Skeletal muscle satellite cell (primary cell): ENCODE data around the gene MOB3C.

ENCODE experiments used
- H3K27me3 ChIP-seq: 2 replicates; pipeline ENCODE4 v1.7.0; 2013; ENCODE audit warnings: low read length; ENCODE audit not compliant: control insufficient read depth, insufficient read depth
- H3K36me3 ChIP-seq: 2 replicates; pipeline ENCODE4 v1.7.0; 2013; ENCODE audit warnings: mild to moderate bottlenecking, control low read depth, low read length; ENCODE audit not compliant: insufficient read depth
- H3K4me1 ChIP-seq: 2 replicates; pipeline ENCODE4 v1.7.0; 2013; ENCODE audit warnings: low read length; ENCODE audit not compliant: control insufficient read depth, insufficient read depth
- H3K4me2 ChIP-seq: 2 replicates; pipeline ENCODE4 v1.7.0; 2013; ENCODE audit warnings: mild to moderate bottlenecking, low read length
- H3K4me3 ChIP-seq: 2 replicates; pipeline ENCODE4 v1.7.0; 2013; ENCODE audit warnings: low read length
- H3K9ac ChIP-seq: 2 replicates; pipeline ENCODE4 v1.7.0; 2013; ENCODE audit warnings: mild to moderate bottlenecking, low read depth, low read length, moderate library complexity
- H3K9me3 ChIP-seq: replicated peaks from 2 replicates; pipeline ENCODE4 v1.7.0; 2013; ENCODE audit warnings: mild to moderate bottlenecking, control low read depth, low read length

The MOB3C gene

DNA sequence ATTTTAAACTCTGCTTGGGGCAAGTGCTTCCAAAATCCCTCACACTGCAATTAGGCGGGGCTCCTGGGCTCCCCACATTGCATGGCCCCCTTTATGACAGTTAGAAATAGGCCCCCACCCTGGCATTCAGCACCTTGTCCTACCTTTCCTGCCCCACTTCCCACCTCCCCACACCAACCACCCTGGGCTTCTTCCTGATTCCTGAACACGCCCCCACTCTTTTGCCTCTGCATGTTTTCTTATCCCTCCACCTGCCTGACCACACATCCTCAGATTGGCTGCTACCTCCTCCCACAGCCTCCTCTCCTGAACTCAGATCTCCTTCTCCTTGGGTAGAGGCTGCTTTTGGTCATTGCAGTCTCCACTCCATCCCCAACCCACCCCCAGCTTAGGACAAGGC, 1.5 kb downstream of the MOB3C start:
- Histone ChIP-seq H3K4me2 (peak overlapping the region; percentile 100), H3K27me3 (no peaks in the 10 kb centered on the region), H3K9me3 (no peaks in the 10 kb centered on the region), H3K4me3 (peak overlapping the region; percentile 99), H3K4me1 (peaks cover 42% of the 10 kb centered on the region), H3K9ac (no peak overlapping the region), H3K36me3 (peaks cover 5% of the 10 kb centered on the region)

DNA sequence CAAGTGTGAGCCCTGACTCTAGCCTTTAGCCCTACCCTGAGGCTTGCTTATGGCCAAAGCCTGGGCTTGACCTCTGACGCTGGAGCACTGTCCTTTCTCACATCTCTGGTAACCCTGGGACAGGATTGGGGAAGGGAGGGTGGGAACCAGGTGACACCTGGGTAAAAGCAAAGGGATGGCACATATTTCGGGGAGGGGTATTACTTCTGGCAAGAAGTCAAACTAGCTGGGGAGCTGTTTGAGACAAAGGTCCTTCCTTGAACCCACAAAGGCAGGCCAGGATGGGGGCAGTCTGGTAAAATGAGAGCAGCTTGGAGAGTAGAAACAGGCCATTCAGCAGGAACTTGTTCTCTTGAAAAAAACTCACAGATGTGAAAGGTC, 2.0 kb downstream of the MOB3C start:
- no peaks in the 10 kb centered on the region for H3K27me3 ChIP-seq
- no peak overlapping the region for H3K9ac ChIP-seq
- peak overlapping the region; percentile 6 for H3K4me2 ChIP-seq
- H3K9me3 ChIP-seq = no peaks in the 10 kb centered on the region
- peaks cover 9% of the 10 kb centered on the region for H3K36me3 ChIP-seq
- H3K4me3 ChIP-seq = no peak overlapping the region
- H3K4me1 ChIP-seq = peaks cover 42% of the 10 kb centered on the region

DNA sequence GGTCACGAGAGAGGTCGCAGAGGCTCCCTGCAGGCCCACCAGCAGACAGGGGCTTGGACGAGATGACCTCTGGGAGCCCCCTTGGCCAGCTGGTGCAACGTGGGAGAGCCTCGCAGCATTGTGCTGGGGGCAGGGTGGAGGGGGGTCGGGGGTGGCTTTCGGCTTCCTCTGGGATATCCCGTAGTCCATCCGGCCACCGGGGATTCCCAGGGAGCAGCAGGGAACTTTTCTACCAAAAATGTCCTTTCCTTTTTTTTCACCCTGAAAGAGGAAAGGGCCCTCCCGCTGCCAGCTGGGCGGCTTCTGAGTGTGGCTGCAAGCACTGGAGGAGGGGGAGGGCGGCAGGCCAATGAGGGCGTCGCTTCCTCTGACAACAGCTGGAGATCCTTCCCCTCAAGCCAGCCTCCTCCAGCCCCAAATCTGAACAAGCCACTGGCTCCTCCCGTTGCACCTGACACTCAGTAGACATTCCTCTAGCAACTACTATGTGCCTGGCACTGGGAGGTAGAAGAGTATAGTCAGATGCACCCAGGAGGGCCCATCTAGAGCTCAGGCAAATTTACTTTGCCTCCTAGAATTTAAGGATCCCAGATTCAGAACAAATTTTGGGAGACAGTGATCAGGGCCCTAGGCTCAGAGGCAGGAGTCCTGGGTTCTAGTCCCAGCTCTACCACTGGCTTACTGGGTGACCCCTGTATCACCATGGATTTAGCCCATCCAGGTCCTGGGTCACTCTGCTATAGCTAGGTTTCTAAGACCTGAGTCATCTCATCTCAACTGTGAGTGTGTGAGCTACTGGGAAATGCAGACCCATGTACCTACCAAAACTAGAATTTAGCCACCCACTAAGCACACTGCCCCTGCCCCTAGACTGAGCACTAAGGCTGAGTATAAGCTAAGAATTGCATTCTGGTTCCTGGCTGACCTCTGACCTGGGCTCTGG, 2.7 kb downstream of the MOB3C start:
- no peaks in the 10 kb centered on the region for H3K9me3 ChIP-seq
- peak overlapping the region; percentile 36 for H3K9ac ChIP-seq
- H3K4me1 ChIP-seq = peaks cover 42% of the 10 kb centered on the region
- peaks cover 15% of the 10 kb centered on the region for H3K36me3 ChIP-seq
- H3K4me3 ChIP-seq = peak overlapping the region; percentile 27
- no peaks in the 10 kb centered on the region for H3K27me3 ChIP-seq
- H3K4me2 ChIP-seq = peak overlapping the region; percentile 53

DNA sequence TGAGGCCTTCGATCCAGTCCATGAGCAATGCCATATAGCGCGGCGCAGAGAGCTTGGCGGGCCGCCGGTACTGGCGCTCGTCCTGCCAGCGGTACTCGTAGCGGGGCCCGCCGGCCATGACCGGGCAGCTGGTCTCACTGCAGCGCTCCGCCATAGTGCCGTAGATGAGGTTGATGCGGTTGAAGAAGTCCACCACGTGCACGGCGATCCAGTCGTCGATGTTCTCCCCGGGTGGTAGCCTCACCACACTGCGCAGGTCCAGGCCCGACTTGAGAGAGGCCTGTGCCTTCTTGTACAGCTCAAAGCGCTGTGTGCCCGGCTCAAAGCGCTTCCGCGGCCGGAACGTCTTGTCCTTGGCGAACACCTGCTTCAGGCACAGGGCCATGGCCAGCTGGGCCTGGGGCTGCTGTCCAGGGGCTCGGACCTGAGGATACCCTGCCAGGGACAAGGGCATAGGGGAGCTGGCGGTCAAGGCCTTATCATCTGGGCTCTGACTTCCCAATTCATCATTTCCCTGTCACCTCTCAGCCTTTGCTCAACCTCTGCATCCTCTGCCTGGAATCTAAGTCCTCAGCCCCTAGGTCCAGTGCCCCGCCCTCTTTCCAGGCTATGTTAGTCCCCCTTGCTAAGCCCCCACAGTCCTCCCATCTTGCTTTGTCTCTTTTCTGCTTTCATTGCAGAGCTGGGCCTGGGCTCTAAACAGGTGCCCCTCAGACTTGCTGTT, 3.5 kb downstream of the MOB3C start:
- peak overlapping the region; percentile 36 for H3K9ac ChIP-seq
- H3K36me3 ChIP-seq = peaks cover 24% of the 10 kb centered on the region
- peak overlapping the region; percentile 27 for H3K4me3 ChIP-seq
- H3K4me1 ChIP-seq = peaks cover 42% of the 10 kb centered on the region
- no peaks in the 10 kb centered on the region for H3K9me3 ChIP-seq
- H3K4me2 ChIP-seq = peak overlapping the region; percentile 53
- no peaks in the 10 kb centered on the region for H3K27me3 ChIP-seq

DNA sequence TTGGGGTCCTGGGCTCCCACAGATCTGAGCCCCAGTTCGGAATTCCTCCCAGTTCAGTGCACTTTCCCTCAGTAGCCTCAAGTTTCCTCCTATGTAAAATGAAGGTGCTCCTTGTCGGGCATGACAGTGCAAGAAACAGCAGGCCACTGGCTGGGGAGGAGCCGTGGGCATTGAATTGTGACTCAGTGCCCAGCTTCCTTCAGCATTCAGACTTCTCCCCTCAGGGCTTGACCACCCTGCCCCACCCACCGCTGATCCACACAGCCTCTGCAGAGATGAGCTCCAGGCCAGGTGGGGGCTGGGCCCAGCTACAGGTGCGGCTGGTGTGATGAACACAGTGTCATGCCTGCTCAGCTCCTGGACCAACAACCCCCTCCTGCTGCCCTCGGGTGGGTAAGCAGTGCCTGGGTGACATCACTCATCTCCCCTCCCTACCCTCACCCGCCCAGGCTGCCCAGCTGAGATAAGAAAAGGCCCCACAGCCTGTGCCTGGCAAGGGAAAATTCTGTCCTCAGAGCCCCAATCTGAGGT, 4.9 kb downstream of the MOB3C start:
- H3K27me3 ChIP-seq = no peaks in the 10 kb centered on the region
- no peak overlapping the region for H3K4me3 ChIP-seq
- H3K4me1 ChIP-seq = peaks cover 38% of the 10 kb centered on the region
- H3K9me3 ChIP-seq = no peaks in the 10 kb centered on the region
- H3K36me3 ChIP-seq = peaks cover 28% of the 10 kb centered on the region
- H3K4me2 ChIP-seq = peak overlapping the region; percentile 21
- peak overlapping the region; percentile 42 for H3K9ac ChIP-seq

DNA sequence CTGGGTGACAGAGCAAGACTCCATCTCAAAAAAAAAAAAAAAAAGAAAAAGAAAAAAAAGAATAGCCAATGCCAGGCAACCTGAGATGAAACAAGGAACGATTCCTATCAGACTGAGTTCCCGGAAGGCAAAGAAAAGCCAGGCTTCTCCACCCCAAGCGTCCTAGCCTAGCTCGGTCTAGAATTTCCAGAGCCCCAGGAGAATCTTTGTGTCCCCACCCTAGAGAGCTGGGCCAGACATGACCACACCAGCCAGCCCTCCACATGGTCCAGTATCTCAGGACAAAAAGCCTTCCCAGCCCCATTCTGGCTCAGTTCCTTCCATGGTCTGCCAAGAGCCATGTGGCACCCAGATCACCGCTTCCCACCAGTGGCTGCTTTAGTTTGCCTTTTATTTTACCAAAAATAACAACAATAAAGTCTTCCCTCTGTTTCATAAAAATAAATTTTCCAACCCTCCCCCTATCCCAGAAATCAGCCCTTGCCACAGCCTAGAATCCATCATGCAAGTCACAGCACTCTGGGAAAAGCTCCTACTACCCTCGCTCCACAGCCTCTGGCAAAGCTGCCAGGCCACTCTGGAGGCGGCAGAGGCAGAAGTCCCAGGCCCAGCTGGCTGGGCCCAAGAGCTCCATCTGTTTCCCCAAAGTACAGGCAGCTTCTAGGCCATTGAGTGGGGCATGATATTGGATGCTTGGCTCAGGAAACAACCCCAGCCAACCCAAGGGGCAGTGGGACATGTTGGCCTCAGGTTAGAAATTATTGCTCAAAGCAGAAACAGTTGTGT, 9.1 kb downstream of the MOB3C start:
- Histone ChIP-seq H3K36me3 (peaks cover 23% of the 10 kb centered on the region), H3K9me3 (no peaks in the 10 kb centered on the region), H3K4me2 (no peak overlapping the region), H3K4me3 (no peak overlapping the region), H3K27me3 (no peaks in the 10 kb centered on the region), H3K9ac (no peak overlapping the region), H3K4me1 (peaks cover 20% of the 10 kb centered on the region)

DNA sequence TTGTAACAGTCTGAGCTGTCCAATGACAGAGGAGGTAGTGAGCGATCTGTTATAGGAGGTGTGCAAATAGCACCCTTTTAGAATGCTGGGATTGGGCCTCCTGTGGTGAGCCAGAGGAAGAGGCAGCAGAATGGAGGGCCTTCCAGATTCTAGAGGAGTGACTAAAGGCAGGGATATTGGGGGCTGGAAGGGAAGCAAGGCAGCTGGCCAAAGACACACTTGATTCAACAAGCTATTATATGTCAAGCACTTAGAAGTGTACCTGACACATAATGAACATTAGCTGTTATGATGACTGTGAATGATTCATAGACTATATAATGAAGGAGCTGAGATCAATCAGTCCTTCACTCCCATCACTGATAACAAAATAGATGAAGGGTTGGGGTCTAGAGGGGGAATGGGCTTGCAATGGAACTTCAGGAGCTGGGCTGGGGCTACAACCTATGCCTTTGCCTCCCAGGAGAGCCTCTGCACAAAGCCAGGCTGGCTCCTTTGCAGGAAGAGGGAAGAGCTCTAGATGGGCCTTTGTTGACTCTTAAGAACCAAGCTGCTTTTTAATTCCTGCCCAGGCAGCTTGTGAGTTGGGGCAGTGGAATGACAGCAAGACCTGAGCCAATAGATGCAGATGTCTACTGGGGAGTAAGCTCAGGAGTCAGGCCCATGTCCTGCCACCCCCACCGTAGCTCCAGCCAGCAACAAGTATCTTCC, 10.2 kb downstream of the MOB3C start:
- no peak overlapping the region for H3K4me3 ChIP-seq
- H3K27me3 ChIP-seq = no peaks in the 10 kb centered on the region
- H3K9ac ChIP-seq = no peak overlapping the region
- no peaks in the 10 kb centered on the region for H3K9me3 ChIP-seq
- peaks cover 23% of the 10 kb centered on the region for H3K36me3 ChIP-seq
- H3K4me2 ChIP-seq = no peak overlapping the region
- H3K4me1 ChIP-seq = peaks cover 12% of the 10 kb centered on the region

DNA sequence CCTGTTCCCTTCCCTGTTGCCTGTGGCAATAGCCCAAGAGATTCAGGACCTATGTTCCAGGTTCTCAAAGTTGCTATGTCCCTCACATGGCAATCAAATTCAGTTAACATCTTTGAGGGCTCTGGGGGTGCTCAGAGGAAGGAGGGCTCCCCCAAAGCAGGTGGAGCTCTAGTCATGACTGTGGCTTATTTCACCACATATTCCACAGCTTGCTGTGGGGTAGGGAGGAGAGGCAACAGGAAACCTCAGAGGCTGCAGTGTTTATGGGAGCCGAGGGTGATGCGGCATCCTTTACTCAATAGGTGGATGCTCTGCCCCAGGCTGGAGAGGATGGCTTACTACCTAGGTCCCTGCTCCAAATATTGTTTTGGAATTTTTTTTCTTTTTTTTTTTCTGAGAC, 11.4 kb downstream of the MOB3C start:
- Histone ChIP-seq H3K4me2 (no peak overlapping the region), H3K9ac (no peak overlapping the region), H3K36me3 (peaks cover 23% of the 10 kb centered on the region), H3K27me3 (no peaks in the 10 kb centered on the region), H3K9me3 (no peaks in the 10 kb centered on the region), H3K4me3 (no peak overlapping the region), H3K4me1 (peaks cover 10% of the 10 kb centered on the region)

DNA sequence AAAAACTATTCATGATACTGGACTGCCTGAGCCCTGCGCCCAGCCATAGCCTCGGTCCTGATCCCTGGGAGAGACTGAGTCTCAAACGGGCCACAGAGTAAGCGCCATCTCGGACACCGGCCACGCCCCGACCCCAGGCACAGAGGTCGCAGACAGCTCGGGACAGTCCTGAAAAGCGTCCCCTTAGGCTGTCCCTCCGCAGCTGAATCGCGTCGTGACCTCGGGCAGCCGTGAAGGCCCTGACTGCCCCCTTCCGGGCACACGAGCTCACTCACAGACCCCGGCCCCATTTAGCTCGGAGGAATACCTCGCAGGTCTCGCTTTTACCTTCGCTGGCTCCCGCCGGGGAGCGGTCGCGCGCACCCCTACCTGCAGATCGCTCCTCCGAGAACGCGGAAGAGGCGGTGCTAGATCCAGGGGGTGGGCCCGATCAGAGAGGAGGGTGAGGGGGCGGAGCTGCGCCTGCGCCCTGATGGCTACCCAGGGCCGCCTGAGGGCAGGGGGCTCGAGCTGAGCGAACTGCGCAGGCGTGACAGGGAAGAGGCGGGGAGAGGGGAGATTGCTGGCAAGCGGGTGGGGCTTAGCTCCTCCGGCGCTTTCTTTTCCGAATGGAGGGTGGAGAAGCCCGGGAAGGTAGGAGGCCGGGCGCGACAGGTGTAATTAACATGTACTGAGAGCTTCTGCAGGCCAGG, 12.6 kb downstream of the MOB3C start, which contains the start of gene MKNK1:
Gene MKNK1 (minus strand): TSS at position 411 of the 692 bp plus-strand sequence. CDS start 20,941 bp downstream, outside the sequence.
- peak within 1 kb of the TSS; percentile 83 for H3K9ac ChIP-seq

DNA sequence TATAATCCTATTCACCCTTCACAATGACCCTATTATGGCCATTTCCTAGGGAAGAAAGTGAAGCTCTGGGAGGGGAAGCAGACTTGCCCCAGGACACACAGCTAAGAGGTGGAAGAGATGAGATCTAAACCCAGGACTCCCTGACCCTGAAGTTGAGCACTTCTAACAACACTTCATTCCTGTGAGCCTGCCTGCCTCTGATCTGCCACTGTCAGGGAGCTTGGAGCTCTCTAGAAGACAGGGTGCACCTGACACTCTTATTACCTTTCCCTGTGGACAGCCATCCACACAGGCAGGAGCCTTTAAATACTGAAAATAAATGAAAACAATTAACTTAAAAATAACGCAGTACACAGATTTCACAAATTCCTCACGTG, 13.1 kb downstream of the MOB3C start:
- H3K4me1 ChIP-seq = peaks cover 10% of the 10 kb centered on the region
- H3K4me2 ChIP-seq = peak overlapping the region; percentile 80
- H3K9me3 ChIP-seq = no peaks in the 10 kb centered on the region
- peak overlapping the region; percentile 83 for H3K9ac ChIP-seq
- H3K4me3 ChIP-seq = peak overlapping the region; percentile 87
- no peaks in the 10 kb centered on the region for H3K27me3 ChIP-seq
- peaks cover 8% of the 10 kb centered on the region for H3K36me3 ChIP-seq

More for the DNA sequence above, 12.6 kb downstream of the MOB3C start, which contains the start of gene MKNK1:
- Histone ChIP-seq H3K27me3 (no peaks in the 10 kb centered on the region), H3K4me3 (peak within 1 kb of the TSS; percentile 87), H3K36me3 (peaks cover 14% of the 10 kb centered on the region), H3K4me1 (peaks cover 10% of the 10 kb centered on the region), H3K4me2 (peak within 1 kb of the TSS; percentile 80), H3K9me3 (no peaks in the 10 kb centered on the region)
